Panc1 (cell line): ENCODE results near the gene NOP56. TPM values are rescaled to one million over a fixed set of nuclear protein-coding genes. Genes with fewer than 3 reads are reported as not detected.

Experiments
- ATAC-seq: fragments of 200-7000 bp; cut with Tn5 transposase; 2 replicates; pipeline ENCODE4 v1.9.1; 2020; ENCODE audit warnings: mild to moderate bottlenecking, moderate library complexity
- BruUV-seq: library from RNA; stranded (reverse); fragments of 400-500 nt; replicated peaks from 2 replicates; lab custom pipeline; 2021; lab: Mats Ljungman, UMichigan
- CTCF ChIA-PET: fragments of 300-600 bp; sonication (Branson Sonifier 250); formaldehyde crosslinking; loops from one replicate; lab custom pipeline; 2022; ENCODE audit warnings: antibody characterized with exemption; lab: Charles Lee
- POLR2A ChIA-PET: fragments of 300-600 bp; sonication (Branson Sonifier 250); formaldehyde crosslinking; loops from one replicate; lab custom pipeline; 2022; ENCODE audit warnings: antibody characterized with exemption; lab: Charles Lee
- DNase-seq: peaks from one replicate; pipeline ENCODE4 v3.0.0-alpha.2; 2010; ENCODE audit warnings: low read depth, low spot score
- H3K27ac ChIP-seq: 2 replicates; pipeline ENCODE4 v1.5.1; 2011; ENCODE audit warnings: mild to moderate bottlenecking, low read length, inconsistent platforms
- H3K27me3 ChIP-seq: fragments of 200-500 bp; sonication (Bioruptor generic); 2 replicates; pipeline ENCODE4 v1.6.0; 2014; ENCODE audit warnings: low read length, inconsistent platforms; ENCODE audit not compliant: control insufficient read depth, insufficient read depth
- H3K36me3 ChIP-seq: fragments of 200-500 bp; sonication (Bioruptor generic); 2 replicates; pipeline ENCODE4 v1.5.1; 2014; ENCODE audit warnings: inconsistent platforms, mild to moderate bottlenecking, low read length, moderate library complexity; ENCODE audit not compliant: control insufficient read depth, insufficient read depth
- H3K4me1 ChIP-seq: 2 replicates; pipeline ENCODE4 v1.5.1; 2011; ENCODE audit warnings: inconsistent platforms, mild to moderate bottlenecking, low read length, moderate library complexity; ENCODE audit not compliant: control insufficient read depth, insufficient read depth
- H3K4me3 ChIP-seq, 2 experiments: 2 replicates each; pipeline ENCODE4 v1.5.1; 2011 to 2012; ENCODE audit warnings: low read depth in 2 of 2, low read length in 2 of 2, mild to moderate bottlenecking in 2 of 2, inconsistent platforms in 1 of 2, moderate library complexity in 1 of 2
- H3K9me3 ChIP-seq: fragments of 200-500 bp; sonication (Bioruptor generic); 2 replicates; pipeline ENCODE4 v1.5.1; 2014; ENCODE audit warnings: low read depth, mild to moderate bottlenecking, inconsistent platforms, low read length, moderate library complexity; ENCODE audit not compliant: control insufficient read depth, insufficient read depth
- CTCF ChIP-seq: fragments of 450-650 bp; IDR thresholded peaks from 2 replicates; pipeline ENCODE4 v1.5.1; 2017; ENCODE audit warnings: mild to moderate bottlenecking
- POLR2AphosphoS5 ChIP-seq: IDR thresholded peaks from 2 replicates; pipeline ENCODE4 v1.6.1; 2012; ENCODE audit warnings: mild to moderate bottlenecking, low read depth, low read length, moderate library complexity
- SIN3A ChIP-seq: IDR thresholded peaks from 2 replicates; pipeline ENCODE4 v1.6.1; 2012; ENCODE audit warnings: low read depth, mild to moderate bottlenecking, low read length, moderate library complexity, borderline replicate concordance; ENCODE audit not compliant: insufficient read depth
- TCF7L2 ChIP-seq: IDR thresholded peaks from 2 replicates; pipeline ENCODE4 v1.6.1; 2011; ENCODE audit warnings: mild to moderate bottlenecking, low read depth, low read length, inconsistent platforms
- in situ Hi-C: cut with HindIII; loops from 2 replicates; pipeline ENCODE4 v1.10.0; 2016; ENCODE audit warnings: low sequenced_read_pairs, low pct_unique_long_range_greater_than_20kb
- intact Hi-C: fragments of 100-400 bp; cut with micrococcal nuclease; formaldehyde crosslinking; loops from one replicate; pipeline ENCODE4 v1.10.0; 2022; ENCODE audit not compliant: unreplicated experiment
- total RNA-seq: library from RNA; stranded (reverse); gene quantifications from one replicate; pipeline ENCODE4 v1.2.1, GENCODE V29; 2021; ENCODE audit not compliant: unreplicated experiment
- TF ChIP-seq, protein P1 (sequence below), 2 experiments: IDR thresholded peaks; 2 replicates each; pipeline ENCODE4 v1.6.1; 2011 to 2012; ENCODE audit warnings: low read depth in 2 of 2, control low read depth in 1 of 2, low read length in 1 of 2, mild to moderate bottlenecking in 1 of 2, moderate library complexity in 1 of 2; ENCODE audit not compliant: insufficient read depth in 1 of 2

NOP56 gene
- total RNA-seq, 1 experiment from 2014 or later = 354 TPM

- intact Hi-C loops = no loop called here
- DNase-seq (no peak), ATAC-seq (no peak)
- TF ChIP-seq SIN3A (no peak), CTCF (no peak), POLR2AphosphoS5 (no peak), TCF7L2 (no peak)
- TF ChIP-seq, protein P1, sequence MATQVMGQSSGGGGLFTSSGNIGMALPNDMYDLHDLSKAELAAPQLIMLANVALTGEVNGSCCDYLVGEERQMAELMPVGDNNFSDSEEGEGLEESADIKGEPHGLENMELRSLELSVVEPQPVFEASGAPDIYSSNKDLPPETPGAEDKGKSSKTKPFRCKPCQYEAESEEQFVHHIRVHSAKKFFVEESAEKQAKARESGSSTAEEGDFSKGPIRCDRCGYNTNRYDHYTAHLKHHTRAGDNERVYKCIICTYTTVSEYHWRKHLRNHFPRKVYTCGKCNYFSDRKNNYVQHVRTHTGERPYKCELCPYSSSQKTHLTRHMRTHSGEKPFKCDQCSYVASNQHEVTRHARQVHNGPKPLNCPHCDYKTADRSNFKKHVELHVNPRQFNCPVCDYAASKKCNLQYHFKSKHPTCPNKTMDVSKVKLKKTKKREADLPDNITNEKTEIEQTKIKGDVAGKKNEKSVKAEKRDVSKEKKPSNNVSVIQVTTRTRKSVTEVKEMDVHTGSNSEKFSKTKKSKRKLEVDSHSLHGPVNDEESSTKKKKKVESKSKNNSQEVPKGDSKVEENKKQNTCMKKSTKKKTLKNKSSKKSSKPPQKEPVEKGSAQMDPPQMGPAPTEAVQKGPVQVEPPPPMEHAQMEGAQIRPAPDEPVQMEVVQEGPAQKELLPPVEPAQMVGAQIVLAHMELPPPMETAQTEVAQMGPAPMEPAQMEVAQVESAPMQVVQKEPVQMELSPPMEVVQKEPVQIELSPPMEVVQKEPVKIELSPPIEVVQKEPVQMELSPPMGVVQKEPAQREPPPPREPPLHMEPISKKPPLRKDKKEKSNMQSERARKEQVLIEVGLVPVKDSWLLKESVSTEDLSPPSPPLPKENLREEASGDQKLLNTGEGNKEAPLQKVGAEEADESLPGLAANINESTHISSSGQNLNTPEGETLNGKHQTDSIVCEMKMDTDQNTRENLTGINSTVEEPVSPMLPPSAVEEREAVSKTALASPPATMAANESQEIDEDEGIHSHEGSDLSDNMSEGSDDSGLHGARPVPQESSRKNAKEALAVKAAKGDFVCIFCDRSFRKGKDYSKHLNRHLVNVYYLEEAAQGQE (IDR thresholded peaks at IDR 0.05; ENCODE audit: insufficient read depth in 1 of 2, low read depth in 2 of 2, low read length in 1 of 2) = no peak
- Histone ChIP-seq H3K27me3 (no peaks in the 10 kb centered on the region), H3K36me3 (no peaks in the 10 kb centered on the region), H3K4me3 (no peak overlapping the region), H3K4me1 (peaks cover 7% of the 10 kb centered on the region; the same call in 1 of the 2 replicates), H3K27ac (no peak overlapping the region), H3K9me3 (no peaks in the 10 kb centered on the region)
- POLR2A ChIA-PET = interaction anchor here (0.5 kb wide), 1 partner anchor 42 kb away, joined by 4 read pairs; no protein-coding TSS in a partner anchor
- no TSS peak for BruUV-seq
- CTCF ChIA-PET = no interaction called here
- in situ Hi-C loops = no loop called here
These were observed 37.8 kb downstream of the NOP56 start for GRCh38 chr20:2690213-2690612.

GRCh38 chr20:2690718-2691117 is 38.3 kb downstream of the NOP56 start:
- H3K36me3 ChIP-seq = no peaks in the 10 kb centered on the region
- H3K4me3 ChIP-seq = no peak overlapping the region
- no peak for TF ChIP-seq SIN3A
- TF ChIP-seq CTCF = no peak
- TF ChIP-seq, protein P1 (IDR thresholded peaks at IDR 0.05; ENCODE audit: insufficient read depth in 1 of 2, low read depth in 2 of 2, low read length in 1 of 2) = no peak
- TF ChIP-seq TCF7L2 = no peak
- no peak for TF ChIP-seq POLR2AphosphoS5
- no peaks in the 10 kb centered on the region for H3K9me3 ChIP-seq
- in situ Hi-C loops = no loop called here
- no peak overlapping the region for H3K27ac ChIP-seq
- DNase-seq = no peak
- intact Hi-C loops = no loop called here
- POLR2A ChIA-PET = no interaction called here
- no TSS peak for BruUV-seq
- no peaks in the 10 kb centered on the region for H3K27me3 ChIP-seq
- no peak for ATAC-seq
- CTCF ChIA-PET = no interaction called here
- peaks cover 7% of the 10 kb centered on the region; the same call in 1 of the 2 replicates for H3K4me1 ChIP-seq
